Hepatocyte (in vitro differentiated cells): ENCODE measurements around the gene RPS15. TPM values are rescaled to one million over a fixed set of nuclear protein-coding genes. Genes with fewer than 3 reads are reported as not detected.

Source experiments
- DNase-seq: peaks from one replicate; pipeline ENCODE4 v3.0.0-alpha.2; 2016; ENCODE audit warnings: low spot score
- H2AFZ ChIP-seq: fragments of 200-600 bp; sonication (generic); 2 replicates; pipeline ENCODE4 v1.6.0; 2016; ENCODE audit warnings: antibody characterized with exemption, mild to moderate bottlenecking
- H3K27ac ChIP-seq: fragments of 200-600 bp; sonication (generic); 2 replicates; pipeline ENCODE4 v1.5.1; 2016; ENCODE audit warnings: mild to moderate bottlenecking
- H3K27me3 ChIP-seq: fragments of 200-600 bp; sonication (generic); 2 replicates; pipeline ENCODE4 v1.6.1; 2016
- H3K36me3 ChIP-seq: fragments of 200-600 bp; sonication (generic); replicated peaks from 2 replicates; pipeline ENCODE4 v1.5.1; 2016; ENCODE audit warnings: low read depth; ENCODE audit not compliant: insufficient read depth
- H3K4me1 ChIP-seq: fragments of 200-600 bp; sonication (generic); 2 replicates; pipeline ENCODE4 v1.5.1; 2016; ENCODE audit warnings: mild to moderate bottlenecking, moderate library complexity; ENCODE audit not compliant: insufficient read depth
- H3K4me2 ChIP-seq: fragments of 200-600 bp; sonication (generic); 2 replicates; pipeline ENCODE4 v1.6.0; 2016
- H3K4me3 ChIP-seq: fragments of 200-600 bp; sonication (generic); 2 replicates; pipeline ENCODE4 v1.5.1; 2016; ENCODE audit warnings: mild to moderate bottlenecking
- H3K79me2 ChIP-seq: fragments of 200-600 bp; sonication (generic); 2 replicates; pipeline ENCODE4 v1.6.0; 2017; ENCODE audit warnings: mild to moderate bottlenecking
- H3K9me2 ChIP-seq: fragments of 200-600 bp; sonication (generic); replicated peaks from 2 replicates; pipeline ENCODE4 v1.6.0; 2017; ENCODE audit warnings: mild to moderate bottlenecking; ENCODE audit not compliant: insufficient read depth
- H3K9me3 ChIP-seq: fragments of 200-600 bp; sonication (generic); 2 replicates; pipeline ENCODE4 v1.5.1; 2016; ENCODE audit warnings: low read depth, mild to moderate bottlenecking
- H4K20me1 ChIP-seq: fragments of 200-600 bp; sonication (generic); 2 replicates; pipeline ENCODE4 v1.6.0; 2016; ENCODE audit warnings: mild to moderate bottlenecking; ENCODE audit not compliant: insufficient read depth, poor library complexity, severe bottlenecking
- EZH2 ChIP-seq: fragments of 200-600 bp; sonication (generic); IDR thresholded peaks from 2 replicates; pipeline ENCODE4 v1.6.1; 2016; ENCODE audit warnings: antibody characterized with exemption, mild to moderate bottlenecking, borderline replicate concordance
- EZH2phosphoT487 ChIP-seq: fragments of 200-600 bp; sonication (generic); IDR thresholded peaks from one replicate; pipeline ENCODE4 v1.6.1; 2018; ENCODE audit warnings: antibody characterized with exemption, mild to moderate bottlenecking, low read depth, moderate library complexity; ENCODE audit not compliant: unreplicated experiment, severe bottlenecking
- WGBS: methylation state at CpG from one replicate; pipeline ENCODE4 v1.1.6; 2016; ENCODE audit warnings: low lambda C conversion rate; ENCODE audit errors: missing lambda C conversion rate; 5-methylcytosine and 5-hydroxymethylcytosine counted together
- polyA plus RNA-seq: library from polyadenylated mRNA; unstranded; fragments of >200 nt; fragmentation: Nextera tagmentation; extraction: Ambion mirVana; gene quantifications from 2 replicates; pipeline ENCODE4 v1.2.1, GENCODE V29; 2016
- total RNA-seq: library from RNA; depleted of rRNA; stranded (reverse); fragments of >200 nt; gene quantifications from 2 replicates; pipeline ENCODE4 v1.2.3, GENCODE V29; 2014
- TF ChIP-seq, protein P1 (sequence below): fragments of 200-600 bp; sonication (generic); IDR thresholded peaks from 2 replicates; pipeline ENCODE4 v1.5.1; 2016; ENCODE audit warnings: antibody characterized with exemption, mild to moderate bottlenecking; ENCODE audit not compliant: poor library complexity

Gene RPS15
- total and polyA plus RNA-seq, 2 experiments from 2014 or later, result 938 to 1,556 TPM

DNA sequence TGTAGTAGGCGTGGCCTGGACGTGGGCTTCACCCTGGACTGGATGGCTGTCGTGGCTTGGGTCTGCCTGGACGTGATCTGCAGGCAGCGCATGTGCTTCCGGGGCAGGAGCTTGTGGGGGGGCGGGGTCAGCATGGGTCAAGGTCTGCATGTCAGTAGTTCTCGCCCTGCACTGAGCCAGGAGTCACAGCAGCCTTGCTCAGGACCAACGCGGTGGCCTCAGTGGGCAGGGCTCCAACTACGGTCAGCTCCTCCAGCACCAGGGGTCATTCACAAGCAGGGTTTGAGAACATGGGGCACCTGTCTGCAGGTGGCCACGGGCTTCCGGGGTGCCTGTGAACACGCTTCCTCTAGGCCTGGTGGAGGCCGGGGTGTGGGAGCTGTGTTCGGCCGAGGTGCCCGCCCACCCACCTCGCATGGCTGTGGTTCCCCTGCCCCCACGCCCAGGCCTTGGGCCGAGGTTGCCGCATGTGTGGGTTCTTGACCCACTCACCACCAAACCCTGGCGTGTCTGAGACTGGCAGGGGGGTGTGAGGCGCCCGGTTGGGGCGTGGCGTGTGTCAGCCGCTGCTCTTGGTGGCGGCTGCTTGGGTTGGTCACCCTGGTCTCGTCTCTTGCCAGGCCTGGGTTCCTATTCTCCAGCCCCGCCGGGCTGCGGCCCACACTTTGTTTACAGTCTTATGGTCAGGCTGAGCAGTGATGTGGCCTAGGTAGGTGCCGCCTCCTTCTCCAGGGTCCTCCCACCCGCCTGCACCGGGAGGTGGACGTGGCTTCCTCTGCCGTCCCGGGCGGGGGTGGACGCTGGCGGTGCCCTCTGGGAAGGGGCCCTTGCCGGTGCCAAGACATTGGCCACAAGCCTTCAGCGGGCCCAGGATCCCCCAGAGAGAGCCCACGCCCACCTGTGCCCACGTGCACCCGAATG lies 4.8 kb upstream of the RPS15 start:
- no peak overlapping the region for H2AFZ ChIP-seq
- 95% methylated on average over 44 of the region's 47 CpGs for WGBS
- no peaks in the 10 kb centered on the region for H3K27me3 ChIP-seq
- no peaks in the 10 kb centered on the region for H3K9me3 ChIP-seq
- DNase-seq, result no peak
- peaks cover 5% of the 10 kb centered on the region for H3K4me1 ChIP-seq
- H3K79me2 ChIP-seq, result peaks cover 18% of the 10 kb centered on the region
- no peak overlapping the region for H3K27ac ChIP-seq
- no peaks in the 10 kb centered on the region for H4K20me1 ChIP-seq
- H3K36me3 ChIP-seq, result no peaks in the 10 kb centered on the region
- TF ChIP-seq, protein P1, sequence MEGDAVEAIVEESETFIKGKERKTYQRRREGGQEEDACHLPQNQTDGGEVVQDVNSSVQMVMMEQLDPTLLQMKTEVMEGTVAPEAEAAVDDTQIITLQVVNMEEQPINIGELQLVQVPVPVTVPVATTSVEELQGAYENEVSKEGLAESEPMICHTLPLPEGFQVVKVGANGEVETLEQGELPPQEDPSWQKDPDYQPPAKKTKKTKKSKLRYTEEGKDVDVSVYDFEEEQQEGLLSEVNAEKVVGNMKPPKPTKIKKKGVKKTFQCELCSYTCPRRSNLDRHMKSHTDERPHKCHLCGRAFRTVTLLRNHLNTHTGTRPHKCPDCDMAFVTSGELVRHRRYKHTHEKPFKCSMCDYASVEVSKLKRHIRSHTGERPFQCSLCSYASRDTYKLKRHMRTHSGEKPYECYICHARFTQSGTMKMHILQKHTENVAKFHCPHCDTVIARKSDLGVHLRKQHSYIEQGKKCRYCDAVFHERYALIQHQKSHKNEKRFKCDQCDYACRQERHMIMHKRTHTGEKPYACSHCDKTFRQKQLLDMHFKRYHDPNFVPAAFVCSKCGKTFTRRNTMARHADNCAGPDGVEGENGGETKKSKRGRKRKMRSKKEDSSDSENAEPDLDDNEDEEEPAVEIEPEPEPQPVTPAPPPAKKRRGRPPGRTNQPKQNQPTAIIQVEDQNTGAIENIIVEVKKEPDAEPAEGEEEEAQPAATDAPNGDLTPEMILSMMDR, result no peak
- TF ChIP-seq EZH2 (no peak), EZH2phosphoT487 (no peak)
- no peak overlapping the region for H3K4me3 ChIP-seq
- H3K4me2 ChIP-seq, result no peak overlapping the region
- no peaks in the 10 kb centered on the region for H3K9me2 ChIP-seq

DNA sequence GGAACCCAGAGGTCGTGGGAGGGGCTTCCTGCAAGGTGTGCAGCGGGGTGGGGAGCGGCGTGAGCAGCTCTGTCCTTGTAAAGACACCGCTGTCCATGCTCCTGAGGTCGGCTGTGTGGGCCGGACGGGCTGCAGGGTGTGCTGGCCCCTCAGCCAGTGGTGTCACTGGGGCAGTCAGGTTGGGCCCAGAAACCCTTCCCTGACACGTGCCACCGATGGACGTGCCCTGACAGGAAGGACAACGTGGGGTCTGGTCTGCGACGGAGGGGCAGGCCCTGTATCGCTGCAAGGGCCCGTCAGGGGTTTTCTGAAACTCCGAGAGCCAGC lies 4.2 kb upstream of the RPS15 start:
- WGBS, result 96% methylated on average over 17 of the region's 17 CpGs
- no peak overlapping the region for H3K4me3 ChIP-seq
- peaks cover 2% of the 10 kb centered on the region for H4K20me1 ChIP-seq
- H3K36me3 ChIP-seq, result no peaks in the 10 kb centered on the region
- no peaks in the 10 kb centered on the region for H3K9me3 ChIP-seq
- peaks cover 23% of the 10 kb centered on the region for H3K79me2 ChIP-seq
- TF ChIP-seq EZH2phosphoT487, result no peak
- no peak for TF ChIP-seq EZH2
- H3K4me1 ChIP-seq, result peaks cover 5% of the 10 kb centered on the region
- no peak overlapping the region for H3K27ac ChIP-seq
- no peaks in the 10 kb centered on the region for H3K9me2 ChIP-seq
- no peak overlapping the region for H3K4me2 ChIP-seq
- no peaks in the 10 kb centered on the region for H3K27me3 ChIP-seq
- H2AFZ ChIP-seq, result no peak overlapping the region
- DNase-seq, result no peak

DNA sequence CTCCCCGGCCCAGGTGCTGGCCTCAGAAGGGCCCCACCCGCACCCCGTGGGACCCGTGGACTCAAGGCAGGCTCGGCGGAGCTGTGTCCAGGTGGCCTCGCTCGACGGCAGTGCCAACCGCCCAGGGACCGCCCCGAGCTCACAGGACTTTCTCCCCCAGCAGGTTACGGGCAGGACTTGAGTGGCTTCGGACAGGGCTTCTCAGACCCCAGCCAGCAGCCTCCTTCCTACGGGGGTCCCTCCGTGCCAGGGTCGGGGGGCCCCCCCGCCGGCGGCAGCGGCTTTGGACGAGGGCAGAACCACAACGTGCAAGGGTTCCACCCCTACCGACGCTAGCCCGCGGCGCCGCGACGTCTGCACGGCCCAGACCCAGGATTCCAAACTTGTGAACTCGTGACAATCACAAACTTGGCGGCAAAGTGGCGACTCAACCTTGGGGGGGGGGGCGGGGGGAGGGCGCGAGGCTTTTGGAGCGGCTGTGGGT lies 3.6 kb upstream of the RPS15 start:
- Histone ChIP-seq H3K4me2 (no peak overlapping the region), H3K27me3 (no peaks in the 10 kb centered on the region), H4K20me1 (peaks cover 8% of the 10 kb centered on the region), H3K9me3 (no peaks in the 10 kb centered on the region), H3K9me2 (no peaks in the 10 kb centered on the region), H3K79me2 (peaks cover 23% of the 10 kb centered on the region), H3K36me3 (no peaks in the 10 kb centered on the region), H3K4me1 (peaks cover 6% of the 10 kb centered on the region), H3K4me3 (no peak overlapping the region), H2AFZ (no peak overlapping the region), H3K27ac (no peak overlapping the region)
- 95% methylated on average over 37 of the region's 39 CpGs for WGBS
- DNase-seq, result no peak
- TF ChIP-seq EZH2 (no peak), EZH2phosphoT487 (no peak)
- TF ChIP-seq, protein P1, result no peak

DNA sequence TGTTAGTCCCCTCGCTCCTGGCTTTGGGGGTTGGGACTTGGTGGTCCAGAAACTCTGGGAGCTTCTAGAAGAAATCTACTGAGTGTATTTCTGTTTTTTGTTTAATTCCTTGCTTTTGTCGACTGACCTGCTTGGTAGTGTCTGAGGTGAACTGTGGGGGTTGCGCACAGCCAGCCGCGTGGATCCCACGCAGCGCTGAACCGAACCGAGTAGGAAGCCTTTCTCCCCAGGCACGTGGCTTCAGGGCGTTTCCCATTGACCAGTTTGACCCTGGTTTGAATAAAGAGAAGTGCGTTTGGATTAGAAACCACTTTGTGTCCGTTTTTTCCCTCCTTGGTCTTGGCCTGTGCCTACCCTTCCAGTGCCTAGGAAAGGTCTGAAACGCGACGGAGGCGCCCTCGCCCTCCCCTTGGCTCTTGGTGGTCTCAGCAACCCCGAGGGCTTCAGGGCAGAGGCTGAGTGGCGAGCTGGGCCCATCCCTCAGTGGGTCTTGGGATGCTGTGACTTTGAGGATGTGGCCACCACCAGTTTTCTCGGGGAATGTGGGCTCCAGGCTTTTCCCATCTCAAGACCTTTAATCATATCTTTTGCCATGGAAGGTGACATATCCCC lies 2.7 kb upstream of the RPS15 start:
- H3K36me3 ChIP-seq, result no peaks in the 10 kb centered on the region
- WGBS, result 95% methylated on average over 21 of the region's 21 CpGs
- peaks cover 17% of the 10 kb centered on the region for H4K20me1 ChIP-seq
- no peak overlapping the region for H3K4me3 ChIP-seq
- no peaks in the 10 kb centered on the region for H3K27me3 ChIP-seq
- DNase-seq, result no peak
- TF ChIP-seq, protein P1, result no peak
- TF ChIP-seq EZH2phosphoT487, result no peak
- no peak for TF ChIP-seq EZH2
- H3K4me2 ChIP-seq, result no peak overlapping the region
- no peaks in the 10 kb centered on the region for H3K9me2 ChIP-seq
- H3K27ac ChIP-seq, result no peak overlapping the region
- H3K4me1 ChIP-seq, result peaks cover 5% of the 10 kb centered on the region
- H3K79me2 ChIP-seq, result peaks cover 28% of the 10 kb centered on the region
- no peaks in the 10 kb centered on the region for H3K9me3 ChIP-seq
- no peak overlapping the region for H2AFZ ChIP-seq
